ENCODE data around the gene C3orf49.

DNA sequence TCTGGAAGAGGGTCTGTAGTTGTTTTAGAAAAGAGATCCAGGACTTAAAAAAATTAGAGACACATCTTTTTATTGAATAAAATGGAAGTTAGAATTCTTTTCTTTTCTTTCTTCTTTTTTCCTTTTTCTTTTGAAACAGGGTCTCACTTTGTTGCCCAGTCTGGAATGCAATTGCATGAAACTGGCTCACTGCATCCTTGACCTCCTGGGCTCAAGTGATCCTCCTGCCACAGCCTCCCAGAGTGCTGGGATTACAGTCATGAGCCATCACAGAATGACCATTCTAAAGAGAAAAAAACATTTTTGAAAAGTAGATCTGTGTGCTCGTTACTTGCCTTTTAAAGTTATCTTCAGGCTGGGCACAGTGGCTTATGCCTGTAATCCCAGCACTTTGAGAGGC lies 48.1 kb downstream of the C3orf49 start:
- TF ChIP-seq POLR2A (IDR thresholded peaks at IDR 0.05), result no peak
- TF ChIP-seq, protein P1, sequence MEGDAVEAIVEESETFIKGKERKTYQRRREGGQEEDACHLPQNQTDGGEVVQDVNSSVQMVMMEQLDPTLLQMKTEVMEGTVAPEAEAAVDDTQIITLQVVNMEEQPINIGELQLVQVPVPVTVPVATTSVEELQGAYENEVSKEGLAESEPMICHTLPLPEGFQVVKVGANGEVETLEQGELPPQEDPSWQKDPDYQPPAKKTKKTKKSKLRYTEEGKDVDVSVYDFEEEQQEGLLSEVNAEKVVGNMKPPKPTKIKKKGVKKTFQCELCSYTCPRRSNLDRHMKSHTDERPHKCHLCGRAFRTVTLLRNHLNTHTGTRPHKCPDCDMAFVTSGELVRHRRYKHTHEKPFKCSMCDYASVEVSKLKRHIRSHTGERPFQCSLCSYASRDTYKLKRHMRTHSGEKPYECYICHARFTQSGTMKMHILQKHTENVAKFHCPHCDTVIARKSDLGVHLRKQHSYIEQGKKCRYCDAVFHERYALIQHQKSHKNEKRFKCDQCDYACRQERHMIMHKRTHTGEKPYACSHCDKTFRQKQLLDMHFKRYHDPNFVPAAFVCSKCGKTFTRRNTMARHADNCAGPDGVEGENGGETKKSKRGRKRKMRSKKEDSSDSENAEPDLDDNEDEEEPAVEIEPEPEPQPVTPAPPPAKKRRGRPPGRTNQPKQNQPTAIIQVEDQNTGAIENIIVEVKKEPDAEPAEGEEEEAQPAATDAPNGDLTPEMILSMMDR (IDR thresholded peaks at IDR 0.05), result no peak
